Endothelial cell of umbilical vein (primary cell): Measurements from ENCODE around the gene OXNAD1. TPM values are rescaled to one million over a fixed set of nuclear protein-coding genes. Genes with fewer than 3 reads are reported as not detected.

Source experiments
- BruUV-seq: library from RNA; stranded (reverse); fragments of 400-500 nt; replicated peaks from 2 replicates; lab custom pipeline; 2021; lab: Mats Ljungman, UMichigan
- CTCF ChIA-PET: fragments of 300-600, 350-600 bp; sonication (Branson Sonifier 250); formaldehyde crosslinking; loops from one replicate; lab custom pipeline; 2021; ENCODE audit warnings: antibody characterized with exemption, inconsistent platforms; lab: Charles Lee
- POLR2A ChIA-PET: fragments of 300-600, 350-600 bp; sonication (Branson Sonifier 250); formaldehyde crosslinking; loops from one replicate; lab custom pipeline; 2021; ENCODE audit warnings: antibody characterized with exemption, inconsistent platforms; lab: Charles Lee
- DNase-seq: peaks from one replicate; pipeline ENCODE4 v3.0.0-alpha.2; 2011; ENCODE audit warnings: low read depth, low spot score
- FAIRE-seq: peaks from 2 replicates; lab custom pipeline; 2011; peaks lifted over from hg19 to GRCh38; lab: Jason Lieb, UNC
- H2AFZ ChIP-seq: 2 replicates; pipeline ENCODE4 v1.6.0; 2012; ENCODE audit warnings: low read depth, low read length, control low read depth, inconsistent platforms
- H3K27ac ChIP-seq: 2 replicates; pipeline ENCODE4 v1.5.1; 2011; ENCODE audit warnings: low read depth, mild to moderate bottlenecking, control low read depth, low read length, moderate library complexity; ENCODE audit not compliant: insufficient read depth
- H3K27me3 ChIP-seq, 2 experiments: 2 replicates each; pipeline versions ENCODE4 v1.6.0 to v1.6.1; 2011; ENCODE audit warnings: low read length in 2 of 2, mixed read lengths in 1 of 2; ENCODE audit not compliant: control insufficient read depth in 2 of 2, insufficient read depth in 2 of 2
- H3K36me3 ChIP-seq, 2 experiments: 2 replicates in 1 of 2; 3 replicates in 1 of 2; pipeline ENCODE4 v1.5.1; 2011; ENCODE audit warnings: low read length in 2 of 2, mild to moderate bottlenecking in 1 of 2, moderate library complexity in 1 of 2; ENCODE audit not compliant: control insufficient read depth in 2 of 2, insufficient read depth in 2 of 2; ENCODE audit errors: extremely low read depth in 1 of 2
- H3K4me1 ChIP-seq: 3 replicates; pipeline ENCODE4 v1.5.1; 2011; ENCODE audit warnings: mild to moderate bottlenecking, low read length; ENCODE audit not compliant: control insufficient read depth, insufficient read depth; ENCODE audit errors: extremely low read depth
- H3K4me2 ChIP-seq: 2 replicates; pipeline ENCODE4 v1.6.1; 2011; ENCODE audit warnings: low read length, control low read depth, mixed read lengths; ENCODE audit not compliant: insufficient read depth
- H3K4me3 ChIP-seq, 3 experiments: fragments of 200-600 bp in 1 of 3; sonication (generic), shearing (Covaris generic) in 1 of 3; replicated peaks in 1 of 3; 2 replicates each; pipeline ENCODE4 v1.5.1; 2011 to 2016; ENCODE audit warnings: control low read depth in 3 of 3, low read length in 3 of 3, mild to moderate bottlenecking in 2 of 3, inconsistent platforms in 1 of 3, low read depth in 1 of 3, moderate library complexity in 1 of 3; ENCODE audit not compliant: insufficient read depth in 1 of 3
- H3K79me2 ChIP-seq: 2 replicates; pipeline ENCODE4 v1.6.0; 2012; ENCODE audit warnings: low read length, inconsistent platforms; ENCODE audit not compliant: control insufficient read depth, insufficient read depth
- H3K9ac ChIP-seq: replicated peaks from 2 replicates; pipeline ENCODE3; 2011; ENCODE audit warnings: low read length, control low read depth; ENCODE audit not compliant: insufficient read depth; ENCODE audit errors: extremely low read depth
- H3K9me1 ChIP-seq: replicated peaks from 3 replicates; pipeline ENCODE4 v1.6.0; 2011; ENCODE audit warnings: mild to moderate bottlenecking, low read length; ENCODE audit not compliant: control insufficient read depth, insufficient read depth; ENCODE audit errors: extremely low read depth
- H3K9me3 ChIP-seq: replicated peaks from 2 replicates; pipeline ENCODE4 v1.5.1; 2012; ENCODE audit warnings: low read length, inconsistent platforms; ENCODE audit not compliant: control insufficient read depth, insufficient read depth
- H4K20me1 ChIP-seq: replicated peaks from 2 replicates; pipeline ENCODE3; 2011; ENCODE audit warnings: mild to moderate bottlenecking, low read length; ENCODE audit not compliant: control insufficient read depth, insufficient read depth; ENCODE audit errors: extremely low read depth
- EZH2 ChIP-seq: IDR thresholded peaks from 2 replicates; pipeline ENCODE4 v1.6.1; 2012; ENCODE audit warnings: borderline replicate concordance, low read depth, mild to moderate bottlenecking, moderate library complexity, low read length, inconsistent platforms; ENCODE audit not compliant: severe bottlenecking
- FOS ChIP-seq: IDR thresholded peaks from 2 replicates; pipeline ENCODE4 v1.6.1; 2011; ENCODE audit warnings: mild to moderate bottlenecking, low read length, moderate library complexity, borderline replicate concordance; ENCODE audit not compliant: insufficient read depth
- GATA2 ChIP-seq: IDR thresholded peaks from 2 replicates; pipeline ENCODE4 v1.7.0; 2011; ENCODE audit warnings: low read depth, mild to moderate bottlenecking, moderate library complexity, mixed read lengths, low read length; ENCODE audit not compliant: insufficient read length, insufficient read depth
- JUN ChIP-seq: IDR thresholded peaks from 2 replicates; pipeline ENCODE4 v1.6.1; 2011; ENCODE audit warnings: borderline replicate concordance, low read depth; ENCODE audit not compliant: insufficient read length, insufficient read depth
- MYC ChIP-seq: IDR thresholded peaks from one replicate; pipeline ENCODE4 v1.6.1; 2011; ENCODE audit warnings: mild to moderate bottlenecking, low read depth, low read length
- POLR2A ChIP-seq: IDR thresholded peaks from 2 replicates; pipeline ENCODE4 v1.6.1; 2012; ENCODE audit warnings: low read depth, mild to moderate bottlenecking, control low read depth, low read length
- POLR2AphosphoS5 ChIP-seq: IDR thresholded peaks from 2 replicates; pipeline ENCODE4 v1.6.1; 2012; ENCODE audit warnings: low read depth, mild to moderate bottlenecking, control low read depth, low read length, moderate library complexity; ENCODE audit not compliant: insufficient read depth
- dilution Hi-C: fragments of 300-500 bp; cut with MboI; formaldehyde crosslinking; loops from one replicate; pipeline ENCODE4 v1.15.0; 2019; ENCODE audit warnings: low sequenced_read_pairs; ENCODE audit not compliant: extremely low pct_ligation_motif_present
- intact Hi-C: fragments of 100-400 bp; cut with micrococcal nuclease; formaldehyde crosslinking; loops from one replicate; pipeline ENCODE4 v1.10.0; 2022
- polyA plus RNA-seq, 4 experiments: library from polyadenylated mRNA; depleted of rRNA in 3 of 4; stranded (reverse) in 3 of 4; unstranded in 1 of 4; fragments of >200 nt; gene quantifications; 2 replicates each; pipeline versions ENCODE4 v1.2.1 to v1.2.3, GENCODE V29; 2011 to 2012; ENCODE audit warnings: missing spikeins in 1 of 4
- total RNA-seq: library from RNA; stranded (reverse); gene quantifications from 2 replicates; pipeline ENCODE4 v1.2.3, GENCODE V29; 2021
- TF ChIP-seq, protein P1 (sequence below): IDR thresholded peaks from 2 replicates; pipeline ENCODE4 v1.6.1; 2011; ENCODE audit not compliant: insufficient read depth, insufficient read length
- TF ChIP-seq, protein P2 (sequence below), 2 donors: IDR thresholded peaks; 1 replicate in 1 of 2; 2 replicates in 1 of 2; pipeline ENCODE4 v1.5.1; 2011; ENCODE audit warnings: low read length in 2 of 2, mild to moderate bottlenecking in 2 of 2, moderate library complexity in 2 of 2, control low read depth in 1 of 2, inconsistent platforms in 1 of 2, low read depth in 1 of 2; ENCODE audit not compliant: insufficient read depth in 1 of 2; ENCODE audit errors: extremely low read depth in 1 of 2

The OXNAD1 gene
- total and polyA plus RNA-seq, 2 donors (not counting 3 experiments of a cell fraction or from before 2014, with no cell fraction given): 5.5 to 9.7 TPM

- ChIA-PET CTCF (no interaction called here), POLR2A (no interaction called here)
- H3K9ac ChIP-seq: no peak overlapping the region
- dilution Hi-C loops (no loop called here), intact Hi-C loops (no loop called here)
- no peaks in the 10 kb centered on the region for H3K9me3 ChIP-seq
- no peaks in the 10 kb centered on the region for H4K20me1 ChIP-seq
- H3K4me1 ChIP-seq: no peaks in the 10 kb centered on the region
- no peak overlapping the region for H3K4me2 ChIP-seq
- H3K9me1 ChIP-seq: no peaks in the 10 kb centered on the region
- no peak overlapping the region for H3K4me3 ChIP-seq
- DNase-seq (no peak), FAIRE-seq (no peak)
- H2AFZ ChIP-seq: no peak overlapping the region
- no peaks in the 10 kb centered on the region for H3K79me2 ChIP-seq
- no peak overlapping the region for H3K27ac ChIP-seq
- H3K27me3 ChIP-seq: no peaks in the 10 kb centered on the region
- peaks cover 0 to 4% of the 10 kb centered on the region in 2 experiments for H3K36me3 ChIP-seq
- BruUV-seq: no TSS peak
- TF ChIP-seq, protein P1, sequence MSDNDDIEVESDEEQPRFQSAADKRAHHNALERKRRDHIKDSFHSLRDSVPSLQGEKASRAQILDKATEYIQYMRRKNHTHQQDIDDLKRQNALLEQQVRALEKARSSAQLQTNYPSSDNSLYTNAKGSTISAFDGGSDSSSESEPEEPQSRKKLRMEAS: no peak
- TF ChIP-seq GATA2: no peak
- TF ChIP-seq POLR2A: no peak
- no peak for TF ChIP-seq EZH2
- no peak for TF ChIP-seq FOS
- TF ChIP-seq POLR2AphosphoS5: no peak
- TF ChIP-seq JUN: no peak
- TF ChIP-seq MYC: no peak
- TF ChIP-seq, protein P2, sequence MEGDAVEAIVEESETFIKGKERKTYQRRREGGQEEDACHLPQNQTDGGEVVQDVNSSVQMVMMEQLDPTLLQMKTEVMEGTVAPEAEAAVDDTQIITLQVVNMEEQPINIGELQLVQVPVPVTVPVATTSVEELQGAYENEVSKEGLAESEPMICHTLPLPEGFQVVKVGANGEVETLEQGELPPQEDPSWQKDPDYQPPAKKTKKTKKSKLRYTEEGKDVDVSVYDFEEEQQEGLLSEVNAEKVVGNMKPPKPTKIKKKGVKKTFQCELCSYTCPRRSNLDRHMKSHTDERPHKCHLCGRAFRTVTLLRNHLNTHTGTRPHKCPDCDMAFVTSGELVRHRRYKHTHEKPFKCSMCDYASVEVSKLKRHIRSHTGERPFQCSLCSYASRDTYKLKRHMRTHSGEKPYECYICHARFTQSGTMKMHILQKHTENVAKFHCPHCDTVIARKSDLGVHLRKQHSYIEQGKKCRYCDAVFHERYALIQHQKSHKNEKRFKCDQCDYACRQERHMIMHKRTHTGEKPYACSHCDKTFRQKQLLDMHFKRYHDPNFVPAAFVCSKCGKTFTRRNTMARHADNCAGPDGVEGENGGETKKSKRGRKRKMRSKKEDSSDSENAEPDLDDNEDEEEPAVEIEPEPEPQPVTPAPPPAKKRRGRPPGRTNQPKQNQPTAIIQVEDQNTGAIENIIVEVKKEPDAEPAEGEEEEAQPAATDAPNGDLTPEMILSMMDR (IDR thresholded peaks at IDR 0.05; ENCODE audit: extremely low read depth in 1 of 2, insufficient read depth in 1 of 2, low read depth in 1 of 2, low read length in 2 of 2): no peak
These were observed 64.8 kb downstream of the OXNAD1 start for GRCh38 chr3:16329826-16330129.
